ENCODE data around the gene MTA3.

Gene MTA3

DNA sequence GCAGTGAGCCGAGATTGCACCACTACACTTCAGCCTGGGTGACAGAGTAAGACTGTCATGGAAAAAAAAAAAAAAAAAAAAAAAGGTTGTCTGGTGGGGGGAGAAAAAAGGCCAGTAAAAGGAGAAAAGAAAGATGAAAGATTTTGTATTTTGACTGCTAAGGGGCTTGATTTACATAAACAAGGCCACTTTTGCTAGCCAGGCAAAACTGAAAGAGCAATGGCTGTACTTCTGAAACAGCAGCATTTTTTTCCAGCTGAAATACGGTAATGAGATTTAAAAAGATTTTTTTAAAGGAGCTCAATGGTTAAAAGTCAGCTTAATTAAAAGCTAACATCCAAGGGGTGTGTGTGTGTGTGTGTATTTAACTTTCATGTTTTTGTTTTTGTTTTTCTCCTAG, 206.8 kb downstream of the MTA3 start:
- Histone ChIP-seq H3K4me2 (ENCODE audit: low read length) (no peak overlapping the region), H3K27ac (no peak overlapping the region), H3K27me3 (ENCODE audit: control insufficient read depth, insufficient read depth, low read length) (no peaks in the 10 kb centered on the region), H3K4me3 (ENCODE audit: low read depth, low read length) (no peak overlapping the region), H3K9ac (no peak overlapping the region), H3K9me3 (ENCODE audit: control insufficient read depth, low read length) (no peaks in the 10 kb centered on the region), H3K79me2 (no peaks in the 10 kb centered on the region), H3K4me1 (no peaks in the 10 kb centered on the region), H2AFZ (no peak overlapping the region), H3K36me3 (ENCODE audit: control insufficient read depth, insufficient read depth, low read length) (no peaks in the 10 kb centered on the region)
- no peak for TF ChIP-seq CTCF (IDR thresholded peaks at IDR 0.05)

- Histone ChIP-seq H3K36me3 (ENCODE audit: control insufficient read depth, insufficient read depth, low read length) (no peaks in the 10 kb centered on the region), H3K4me1 (no peaks in the 10 kb centered on the region), H3K4me3 (ENCODE audit: low read depth, low read length) (no peak overlapping the region), H3K4me2 (ENCODE audit: low read length) (no peak overlapping the region), H2AFZ (no peak overlapping the region), H3K9me3 (ENCODE audit: control insufficient read depth, low read length) (no peaks in the 10 kb centered on the region), H3K9ac (no peak overlapping the region), H3K79me2 (no peaks in the 10 kb centered on the region), H3K27me3 (ENCODE audit: control insufficient read depth, insufficient read depth, low read length) (no peaks in the 10 kb centered on the region), H3K27ac (no peak overlapping the region)
- no peak for TF ChIP-seq CTCF (IDR thresholded peaks at IDR 0.05)
Measured at GRCh38 chr2:42775810-42776209, 207.4 kb downstream of the MTA3 start.

DNA sequence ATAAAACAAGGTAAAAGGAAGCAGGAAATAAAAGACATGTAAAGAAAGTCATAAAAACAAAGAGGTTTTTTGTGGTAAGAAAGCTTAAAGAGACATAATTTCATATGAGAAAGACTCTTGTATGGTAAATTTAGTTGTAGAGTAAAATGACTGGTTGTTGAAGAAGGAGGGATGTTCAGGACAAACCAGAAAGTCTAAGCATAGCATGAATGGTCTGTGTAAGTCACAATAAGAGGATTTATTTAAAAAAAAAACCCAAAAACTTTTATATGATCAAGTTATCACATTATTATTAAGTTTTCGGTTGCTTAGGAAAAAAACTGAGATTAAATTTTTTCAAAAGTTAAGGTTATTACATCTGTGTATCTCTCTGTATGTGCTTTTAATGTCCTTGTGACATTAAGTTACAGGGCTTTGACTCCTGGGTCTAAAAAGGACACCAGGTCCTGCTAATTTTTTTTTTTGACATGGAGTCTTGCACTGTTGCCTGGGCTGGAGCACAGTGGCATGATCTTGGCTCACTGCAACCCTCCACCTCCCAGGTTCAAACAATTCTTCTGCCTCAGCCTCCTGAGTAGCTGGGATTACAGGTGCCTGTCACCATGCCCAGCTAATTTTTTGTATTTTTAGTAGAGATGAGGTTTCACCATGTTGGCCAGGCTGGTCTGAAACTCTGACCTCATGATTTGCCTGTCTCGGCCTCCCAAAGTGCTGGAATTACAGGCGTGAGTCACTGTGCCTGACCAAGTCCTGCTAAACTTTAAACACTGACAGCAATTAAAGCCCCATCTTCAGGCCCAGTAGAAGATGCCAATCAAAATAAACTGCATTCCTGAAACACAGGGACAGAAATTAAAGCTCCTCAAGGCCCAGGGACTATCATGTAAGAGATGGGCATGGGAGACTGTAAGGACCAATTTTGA, 209.7 kb downstream of the MTA3 start:
- Histone ChIP-seq H3K4me2 (ENCODE audit: low read length) (no peak overlapping the region), H3K9me3 (ENCODE audit: control insufficient read depth, low read length) (no peaks in the 10 kb centered on the region), H3K36me3 (ENCODE audit: control insufficient read depth, insufficient read depth, low read length) (no peaks in the 10 kb centered on the region), H3K9ac (no peak overlapping the region), H3K27ac (no peak overlapping the region), H3K79me2 (no peaks in the 10 kb centered on the region), H3K27me3 (ENCODE audit: control insufficient read depth, insufficient read depth, low read length) (no peaks in the 10 kb centered on the region), H3K4me3 (ENCODE audit: low read depth, low read length) (no peak overlapping the region), H3K4me1 (no peaks in the 10 kb centered on the region), H2AFZ (no peak overlapping the region)
- TF ChIP-seq CTCF (IDR thresholded peaks at IDR 0.05) = no peak

GRCh38 chr2:42781181-42781580, 212.7 kb downstream of the MTA3 start:
- Histone ChIP-seq H3K27me3 (ENCODE audit: control insufficient read depth, insufficient read depth, low read length) (no peaks in the 10 kb centered on the region), H3K9me3 (ENCODE audit: control insufficient read depth, low read length) (no peaks in the 10 kb centered on the region), H3K9ac (no peak overlapping the region), H3K4me2 (ENCODE audit: low read length) (no peak overlapping the region), H3K79me2 (no peaks in the 10 kb centered on the region), H3K4me1 (no peaks in the 10 kb centered on the region), H2AFZ (no peak overlapping the region), H3K36me3 (ENCODE audit: control insufficient read depth, insufficient read depth, low read length) (no peaks in the 10 kb centered on the region), H3K27ac (no peak overlapping the region), H3K4me3 (ENCODE audit: low read depth, low read length) (no peak overlapping the region)
- TF ChIP-seq CTCF (IDR thresholded peaks at IDR 0.05) = no peak

GRCh38 chr2:42783511-42783910, 215.1 kb downstream of the MTA3 start:
- no peak overlapping the region for H3K9ac ChIP-seq

More at GRCh38 chr2:42783511-42783910, 215.1 kb downstream of the MTA3 start:
- H3K27ac ChIP-seq = no peak overlapping the region
- H3K9me3 ChIP-seq (ENCODE audit: control insufficient read depth, low read length) = no peaks in the 10 kb centered on the region
- H3K4me3 ChIP-seq (ENCODE audit: low read depth, low read length) = no peak overlapping the region
- H3K4me1 ChIP-seq = no peaks in the 10 kb centered on the region
- no peaks in the 10 kb centered on the region for H3K36me3 ChIP-seq (ENCODE audit: control insufficient read depth, insufficient read depth, low read length)
- TF ChIP-seq CTCF (IDR thresholded peaks at IDR 0.05) = no peak
- no peak overlapping the region for H2AFZ ChIP-seq
- no peaks in the 10 kb centered on the region for H3K27me3 ChIP-seq (ENCODE audit: control insufficient read depth, insufficient read depth, low read length)
- H3K79me2 ChIP-seq = no peaks in the 10 kb centered on the region
- no peak overlapping the region for H3K4me2 ChIP-seq (ENCODE audit: low read length)

All from parathyroid adenoma (tissue), 2 donors.